COLO829 (cell line): ENCODE measurements around the gene CSNK1G2.

Experiments
- DNase-seq: peaks from one replicate; pipeline ENCODE4 v3.0.0; 2012; ENCODE audit warnings: low spot score

The CSNK1G2 gene

DNA sequence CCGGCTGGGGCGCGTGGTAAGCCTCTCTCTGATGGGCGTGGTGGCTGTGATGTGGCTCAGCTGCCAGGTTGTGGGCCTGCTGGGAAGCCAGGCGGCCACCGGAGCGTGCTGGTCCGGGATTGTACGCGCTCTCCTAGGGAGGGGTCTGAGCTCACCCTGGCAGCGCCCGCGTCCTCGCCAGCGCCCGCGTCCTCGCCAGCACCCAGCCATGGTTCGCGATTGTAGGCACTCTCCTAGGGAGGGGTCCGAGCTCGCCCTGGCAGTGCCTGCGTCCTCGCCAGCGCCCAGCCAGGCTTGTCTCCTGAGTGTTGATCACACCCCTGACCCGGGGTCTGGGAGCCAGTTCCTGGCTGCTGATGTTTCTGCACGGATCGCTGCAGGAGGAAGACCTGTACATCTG, 22.0 kb upstream of the CSNK1G2 start:
- no peak for DNase-seq

DNA sequence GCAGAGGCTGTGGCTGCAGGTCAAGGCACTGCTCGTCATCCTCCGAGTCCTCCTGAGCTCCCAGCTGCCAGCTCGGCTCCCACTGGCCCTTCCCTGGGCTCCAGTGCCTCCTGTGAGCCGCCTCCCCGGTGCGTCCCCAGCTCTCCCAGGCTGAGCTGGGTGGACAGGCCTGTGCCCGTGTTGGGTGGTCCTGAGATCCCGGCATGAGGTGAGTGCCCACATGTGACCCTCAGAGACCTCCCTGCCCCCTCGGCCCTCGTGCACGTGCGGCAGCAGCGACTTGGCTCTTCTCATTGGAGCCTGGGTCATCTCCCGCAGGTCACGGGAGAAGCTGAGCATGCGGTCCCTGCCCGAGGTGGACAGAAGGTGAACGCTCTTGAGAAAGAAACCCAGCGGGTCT, 20.3 kb upstream of the CSNK1G2 start:
- no peak for DNase-seq

DNA sequence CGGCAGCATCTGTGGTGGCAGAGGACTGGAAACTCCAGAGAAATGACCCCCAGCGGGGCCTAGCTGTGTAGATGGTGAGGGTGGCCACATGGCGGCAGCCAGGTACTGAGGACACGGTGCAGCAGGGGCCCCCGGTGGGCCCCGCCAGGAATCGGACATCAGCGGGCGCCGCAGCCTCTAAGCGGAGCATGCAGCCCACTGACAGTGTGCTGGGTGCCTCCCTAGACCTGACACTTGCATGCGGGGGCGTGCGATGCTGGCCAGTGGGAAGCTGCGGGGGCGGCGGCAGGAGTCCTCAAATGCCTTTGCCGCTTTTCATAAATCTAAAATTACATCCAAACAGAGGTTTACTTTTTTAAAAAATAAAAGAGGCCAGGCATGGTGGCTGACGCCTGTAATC, 19.6 kb upstream of the CSNK1G2 start:
- DNase-seq = no peak

DNA sequence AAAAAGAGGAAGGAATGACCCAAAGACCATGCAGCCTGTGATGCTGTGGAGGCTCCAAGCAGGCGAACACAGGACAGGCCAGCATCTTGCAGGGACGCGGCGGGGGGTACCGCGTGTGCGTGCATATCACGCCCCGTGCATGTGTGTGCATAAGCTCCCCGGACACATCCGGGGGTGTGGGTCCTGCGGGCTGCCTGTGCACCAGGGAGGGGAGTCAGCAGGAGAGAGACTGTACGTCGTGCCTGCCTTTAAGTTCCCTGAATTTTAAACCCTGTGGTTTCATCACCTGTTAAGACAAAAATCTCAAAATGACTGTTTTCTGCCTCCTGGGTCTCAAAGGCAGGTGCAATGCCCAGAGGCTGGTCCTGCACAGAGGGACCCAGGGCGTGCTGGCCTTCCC, 19.1 kb upstream of the CSNK1G2 start:
- DNase-seq = no peak

DNA sequence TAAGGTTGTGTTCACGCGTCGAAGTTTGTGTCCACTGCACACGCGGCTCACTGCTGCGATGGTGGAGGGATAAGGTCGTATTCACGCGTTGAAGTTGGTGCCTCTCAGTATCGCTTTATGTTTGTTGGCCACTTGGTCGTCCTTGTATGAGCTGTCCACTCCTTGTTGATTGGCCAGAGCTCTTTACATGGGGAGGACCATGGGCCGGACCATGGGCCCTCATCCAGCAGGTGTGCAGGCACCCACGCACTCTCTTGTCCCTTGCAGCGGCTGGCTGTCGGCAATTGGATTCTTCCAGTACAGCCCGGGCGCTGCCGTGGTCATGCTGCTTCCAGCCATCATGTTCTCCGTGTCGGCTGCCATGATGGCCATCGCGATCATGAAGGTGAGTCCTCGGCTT, 18.2 kb upstream of the CSNK1G2 start:
- no peak for DNase-seq

DNA sequence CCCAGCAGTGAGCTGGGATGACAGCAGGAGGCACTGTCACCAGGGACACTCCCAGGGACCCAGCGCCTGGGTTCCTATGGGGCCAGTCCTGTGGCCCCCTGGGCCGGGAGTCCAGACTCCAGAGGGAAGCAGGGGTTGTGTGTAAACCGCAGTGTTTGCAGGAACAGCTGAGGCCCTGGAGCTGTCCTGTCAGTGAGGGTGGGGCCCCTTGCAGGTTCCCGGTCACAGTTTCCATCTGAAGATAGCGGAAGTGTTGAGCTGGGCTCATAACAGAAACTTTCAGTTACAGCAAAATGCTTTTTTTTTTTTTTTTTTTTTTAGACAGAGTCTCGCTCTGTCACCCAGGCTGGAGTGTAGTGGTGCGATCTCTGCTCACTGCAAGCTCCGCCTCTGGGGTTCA, 17.7 kb upstream of the CSNK1G2 start:
- DNase-seq = no peak

DNA sequence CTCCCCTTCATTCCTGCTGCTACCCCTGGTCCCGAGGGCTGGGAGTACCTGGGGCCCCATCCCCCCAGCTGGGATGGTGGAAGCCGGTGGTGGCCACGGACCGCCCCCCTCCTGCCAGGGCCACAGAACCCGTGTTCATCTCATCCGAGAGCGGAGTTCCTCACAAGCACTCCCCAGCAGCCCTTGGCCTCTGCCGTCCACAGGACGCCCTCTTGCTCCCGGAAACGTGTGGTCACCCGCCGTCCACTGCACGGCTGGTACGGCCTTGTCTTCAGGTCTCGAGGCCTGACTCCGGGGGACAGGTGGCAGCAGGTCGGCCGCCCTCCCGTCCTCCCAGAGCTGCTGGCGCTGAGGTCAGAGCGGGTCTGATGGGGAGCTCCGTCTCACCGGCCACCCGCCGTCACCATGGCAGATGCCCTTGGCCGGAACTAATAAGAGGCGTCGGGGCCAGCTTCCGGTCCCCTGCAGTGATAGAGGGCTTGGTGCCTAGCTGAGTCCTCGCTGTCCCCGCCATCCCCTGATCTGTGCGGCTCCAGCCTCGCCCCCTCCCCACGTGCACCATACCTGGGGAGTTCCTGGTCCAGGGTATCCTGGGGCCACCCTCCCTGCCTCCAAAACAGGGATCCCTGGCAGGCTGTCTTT, 16.5 kb upstream of the CSNK1G2 start:
- no peak for DNase-seq

DNA sequence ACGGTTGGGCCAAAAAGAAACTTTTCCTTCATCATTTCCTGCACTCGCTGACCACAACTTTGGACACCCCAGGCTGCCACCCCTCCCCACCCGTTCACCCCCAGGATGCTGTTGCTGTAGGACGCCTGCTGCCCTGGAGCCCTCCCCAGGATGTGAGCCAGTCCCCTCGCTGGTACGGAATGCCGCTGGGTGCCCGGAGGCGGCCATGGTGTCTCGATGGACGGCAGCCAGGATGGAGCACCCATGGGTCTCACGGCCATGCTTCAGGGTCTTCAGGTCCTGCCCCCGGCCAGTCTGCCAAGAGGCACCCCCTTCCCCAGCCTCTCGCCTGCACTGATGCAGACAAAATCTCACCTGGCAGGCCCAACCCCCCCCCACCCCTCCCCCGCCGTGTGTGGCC, 15.4 kb upstream of the CSNK1G2 start:
- DNase-seq = no peak

DNA sequence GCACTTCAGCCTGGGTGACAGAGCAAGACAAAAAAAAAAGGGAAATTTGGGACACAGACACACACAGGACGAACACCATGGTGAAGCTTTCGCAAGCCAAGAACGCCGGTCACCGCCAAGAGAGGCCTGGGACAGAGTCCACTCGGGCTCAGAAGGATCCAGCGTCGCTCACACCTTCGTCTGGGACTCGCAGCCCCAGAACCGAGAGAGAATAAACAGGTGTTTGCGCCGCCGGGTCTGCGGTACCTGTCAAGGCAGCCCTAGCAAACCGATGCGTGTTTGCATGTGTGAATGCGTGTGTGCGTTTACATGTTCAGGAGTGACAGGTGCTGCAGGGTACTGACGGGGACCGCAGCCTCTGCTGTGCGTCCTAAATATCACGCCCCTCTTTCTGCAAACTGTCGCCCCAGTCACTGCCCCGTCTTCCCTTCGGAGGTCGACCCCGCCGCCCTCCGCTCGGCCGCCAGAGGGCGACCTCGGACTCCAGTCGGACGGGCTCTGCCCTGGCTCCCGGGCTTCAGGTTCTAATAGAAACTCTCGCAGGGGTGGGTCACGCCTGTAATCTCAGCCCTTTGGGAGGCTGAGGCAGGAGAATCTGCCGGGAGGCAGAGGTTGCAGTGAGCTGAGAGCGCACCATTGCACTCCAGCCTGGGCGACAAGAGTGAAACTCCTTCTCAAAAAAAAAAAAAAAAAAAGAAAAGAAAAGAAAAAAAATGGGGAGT, 11.8 kb upstream of the CSNK1G2 start:
- peak; percentile 79 for DNase-seq

DNA sequence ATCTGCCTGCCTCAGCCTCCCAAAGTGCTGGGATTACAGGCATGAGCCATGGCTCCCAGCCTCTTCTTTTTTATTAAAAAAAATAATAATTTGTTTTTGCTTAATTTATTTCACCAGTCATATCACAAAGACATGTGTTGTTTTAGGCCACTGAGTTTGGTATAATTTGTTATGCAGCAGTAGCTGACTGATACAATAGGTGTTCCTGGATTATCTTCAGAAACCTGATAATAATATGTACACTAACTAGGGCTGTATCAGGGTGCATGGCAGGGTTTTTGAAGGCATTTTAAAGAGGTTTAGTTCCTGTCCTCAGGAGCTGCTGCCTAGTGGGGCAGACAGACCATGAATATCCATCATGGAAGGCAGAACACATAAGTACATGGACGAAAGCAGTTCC, 9.5 kb upstream of the CSNK1G2 start:
- no peak for DNase-seq

DNA sequence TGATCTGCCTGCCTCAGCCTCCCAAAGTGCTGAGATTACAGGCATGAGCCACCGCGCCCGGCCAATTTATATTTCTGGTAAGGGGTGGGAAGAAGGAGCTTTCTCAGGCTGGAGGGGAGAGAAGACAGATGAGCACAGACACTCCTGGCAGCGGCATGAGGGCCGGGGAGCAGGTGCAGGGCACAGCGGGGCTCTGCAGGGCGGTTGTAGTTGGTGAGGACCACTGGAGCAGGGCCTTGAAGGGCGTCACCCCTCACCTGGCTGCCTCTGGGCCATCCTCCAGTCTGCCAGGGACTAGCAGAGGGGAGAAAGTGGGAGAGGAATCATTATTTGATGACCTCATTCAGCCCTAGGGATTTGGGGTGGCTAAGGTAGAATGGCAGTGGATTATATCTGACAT, 8.6 kb upstream of the CSNK1G2 start:
- no peak for DNase-seq

DNA sequence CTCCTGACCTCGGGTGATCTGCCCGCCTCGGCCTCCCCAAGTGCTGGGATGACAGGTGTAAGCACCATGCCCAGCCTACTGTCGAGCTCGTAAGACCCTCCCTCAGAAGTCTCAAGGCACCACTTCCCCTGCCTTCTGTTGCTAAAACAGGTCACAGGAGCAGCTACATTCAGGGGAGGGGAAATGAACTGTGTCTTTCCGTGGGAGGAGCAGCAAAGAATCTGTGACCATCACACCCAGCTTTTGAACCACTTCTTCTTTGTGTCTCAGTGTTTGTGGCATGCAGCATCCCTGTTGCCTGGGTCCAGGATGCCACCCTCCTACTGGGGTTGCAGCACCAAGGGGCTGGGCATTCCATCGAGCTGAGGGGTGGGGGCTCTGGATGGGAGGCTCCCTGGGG, 7.7 kb upstream of the CSNK1G2 start:
- DNase-seq = no peak

DNA sequence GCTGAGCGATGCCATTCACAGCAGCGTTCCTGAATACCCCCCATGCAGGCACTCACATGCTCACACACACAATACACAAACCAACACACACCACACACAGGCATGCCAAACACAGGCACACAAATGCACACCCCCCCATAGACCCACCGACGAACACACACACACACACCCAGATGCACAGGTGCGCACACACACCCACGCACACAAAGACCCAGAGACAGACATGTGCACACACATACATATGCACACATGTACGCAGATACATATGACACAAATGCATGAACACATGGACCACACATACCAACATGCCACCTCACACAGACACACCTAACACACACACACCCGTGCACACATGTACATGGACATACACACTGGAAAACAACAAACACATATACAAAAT, 7.0 kb upstream of the CSNK1G2 start:
- DNase-seq = no peak

DNA sequence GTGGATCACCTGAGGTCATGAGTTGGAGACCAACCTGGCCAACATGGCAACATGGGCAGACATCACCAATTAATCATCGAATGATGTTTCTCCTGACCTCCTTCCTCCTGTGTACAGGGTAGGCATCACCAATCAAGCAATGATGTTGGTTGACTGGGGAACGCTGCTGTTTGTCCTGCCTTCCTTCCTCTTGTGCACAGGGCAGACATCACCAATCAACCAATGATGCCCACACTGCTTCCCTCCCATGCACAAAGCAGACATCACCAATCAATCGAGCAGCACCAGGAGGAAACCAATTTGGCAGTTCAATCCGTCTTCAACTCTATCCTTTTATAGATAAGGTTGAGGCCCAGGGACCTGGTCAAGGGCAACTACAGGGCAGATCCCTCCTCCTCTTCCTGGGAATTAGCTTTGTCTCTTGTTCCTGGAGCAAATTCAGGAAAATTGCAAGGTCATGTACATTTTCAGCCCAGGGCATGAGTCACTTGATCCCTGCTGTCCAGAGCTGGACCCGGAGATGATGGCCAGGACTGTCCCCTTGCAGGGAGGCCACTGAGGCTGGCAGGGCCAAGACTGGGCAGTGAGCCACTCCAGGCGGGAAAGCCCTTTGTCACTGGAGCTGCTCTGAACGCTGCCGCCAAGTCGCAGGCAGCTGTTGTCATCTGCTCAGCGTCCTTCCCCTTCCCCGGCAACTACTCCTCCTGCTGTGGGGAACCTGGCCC, 5.3 kb upstream of the CSNK1G2 start:
- no peak for DNase-seq

DNA sequence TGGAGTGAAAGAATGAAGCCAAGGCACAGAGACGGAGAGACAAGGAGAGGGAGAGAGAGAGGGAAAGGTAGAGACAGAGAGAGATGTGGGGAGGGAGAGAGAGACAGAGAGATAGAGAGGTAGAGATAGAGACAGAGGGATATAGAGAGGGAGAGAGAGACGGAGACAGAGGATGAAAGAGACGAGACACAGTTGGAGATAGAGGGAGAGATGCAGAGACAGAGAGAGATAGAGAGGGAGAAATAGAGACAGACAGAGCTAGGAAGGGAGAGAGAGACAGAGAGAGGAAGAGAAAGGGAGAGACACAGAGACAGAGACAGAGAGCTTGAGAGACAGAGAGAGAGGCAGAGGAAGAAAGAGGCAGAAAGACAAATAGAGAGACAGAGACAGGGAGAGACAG, 4.5 kb upstream of the CSNK1G2 start:
- DNase-seq = no peak

DNA sequence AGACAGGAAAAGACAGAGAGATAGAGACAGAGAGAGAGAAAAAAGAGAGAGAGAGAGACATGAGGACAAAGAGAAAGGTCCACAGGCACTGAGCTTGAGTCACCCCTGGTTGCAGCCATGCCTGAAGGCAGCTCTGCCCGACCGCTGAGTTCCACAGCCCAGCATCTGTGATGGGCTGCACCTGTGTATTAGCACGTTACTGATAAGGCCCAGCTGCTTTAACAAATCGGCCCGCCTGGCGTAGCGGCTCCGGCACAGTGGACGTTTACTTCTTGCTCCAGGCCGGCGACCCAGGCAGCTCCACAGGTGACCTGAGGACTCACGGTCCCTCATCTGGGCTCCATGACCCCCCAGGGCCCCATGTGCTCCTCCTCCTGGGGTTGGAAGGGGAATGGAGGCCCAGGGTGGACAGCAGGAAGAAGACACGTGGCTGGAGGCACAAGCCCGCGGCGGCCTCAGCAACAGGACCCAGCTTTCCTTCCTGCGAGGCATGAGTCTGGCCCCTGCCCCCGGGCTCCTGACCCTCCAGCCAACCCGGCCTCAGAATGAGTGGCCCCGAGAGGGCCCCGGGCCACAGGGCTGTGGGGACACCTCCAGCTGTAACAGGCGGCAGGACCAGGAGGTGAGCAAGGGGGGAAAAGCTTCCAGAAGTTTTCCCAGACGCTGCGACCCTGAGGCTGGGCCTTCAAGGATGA, 3.9 kb upstream of the CSNK1G2 start:
- DNase-seq = no peak

DNA sequence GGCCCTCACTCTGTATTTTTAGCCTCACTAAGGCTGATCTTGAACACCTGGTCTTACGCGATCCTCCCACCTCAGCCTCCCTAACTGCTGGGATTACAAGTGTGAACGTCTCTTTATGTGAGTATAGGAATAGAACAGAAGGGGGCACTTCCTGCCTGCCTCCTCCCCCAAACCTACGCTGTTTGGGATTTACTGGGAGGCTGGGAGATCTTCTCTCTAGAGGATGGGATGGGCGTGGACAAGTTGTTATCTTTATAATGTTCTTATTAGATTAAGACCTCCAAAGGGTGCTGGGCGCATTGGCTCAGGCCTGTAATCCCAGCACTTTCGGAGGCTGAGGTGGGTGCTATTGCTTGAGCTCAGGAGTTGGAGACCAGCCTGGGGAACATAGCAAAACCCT, 2.9 kb upstream of the CSNK1G2 start:
- no peak for DNase-seq

DNA sequence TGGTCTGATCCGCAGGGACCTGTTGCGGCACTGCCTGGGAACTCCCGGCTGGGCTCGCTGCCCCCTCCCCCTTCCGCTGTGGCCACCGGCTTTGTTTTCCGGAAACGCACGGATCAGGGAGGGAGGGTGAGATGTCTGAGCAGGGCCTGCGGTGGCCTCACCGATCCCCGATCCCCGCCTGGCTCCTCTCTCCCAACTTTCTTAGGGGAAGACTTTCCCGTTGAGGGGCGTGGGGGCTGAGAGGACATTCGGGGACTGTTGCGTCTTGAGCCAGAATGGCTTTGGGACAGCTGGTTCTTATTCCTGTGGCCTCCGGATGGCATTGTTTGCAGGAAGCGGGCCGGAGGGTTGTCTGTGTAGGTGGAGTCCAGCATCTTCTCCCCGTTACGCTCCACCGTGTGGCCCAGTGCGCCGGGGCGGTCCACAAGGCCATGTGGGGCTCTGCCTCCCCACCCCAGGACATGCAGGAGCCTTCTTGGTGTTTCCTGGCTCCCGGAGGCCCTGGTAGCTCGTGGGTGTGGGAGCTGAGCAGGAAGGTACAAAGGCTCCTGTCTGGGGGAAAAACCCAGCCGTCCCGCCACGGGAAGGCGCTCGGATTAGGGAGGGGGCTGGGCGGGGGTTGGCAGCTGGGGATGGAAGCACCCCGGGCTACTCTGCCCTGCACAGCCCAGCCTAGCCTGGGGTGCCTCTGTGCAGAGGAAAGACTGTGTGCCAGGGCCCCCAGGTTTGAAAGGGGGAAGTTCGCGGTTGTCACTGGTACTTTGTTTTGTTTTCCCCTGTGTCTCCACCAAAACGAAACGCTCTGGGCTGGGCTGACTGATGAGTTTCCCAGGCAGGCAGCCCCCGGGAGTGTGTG, 1.3 kb downstream of the CSNK1G2 start:
- DNase-seq = peak; percentile 53

DNA sequence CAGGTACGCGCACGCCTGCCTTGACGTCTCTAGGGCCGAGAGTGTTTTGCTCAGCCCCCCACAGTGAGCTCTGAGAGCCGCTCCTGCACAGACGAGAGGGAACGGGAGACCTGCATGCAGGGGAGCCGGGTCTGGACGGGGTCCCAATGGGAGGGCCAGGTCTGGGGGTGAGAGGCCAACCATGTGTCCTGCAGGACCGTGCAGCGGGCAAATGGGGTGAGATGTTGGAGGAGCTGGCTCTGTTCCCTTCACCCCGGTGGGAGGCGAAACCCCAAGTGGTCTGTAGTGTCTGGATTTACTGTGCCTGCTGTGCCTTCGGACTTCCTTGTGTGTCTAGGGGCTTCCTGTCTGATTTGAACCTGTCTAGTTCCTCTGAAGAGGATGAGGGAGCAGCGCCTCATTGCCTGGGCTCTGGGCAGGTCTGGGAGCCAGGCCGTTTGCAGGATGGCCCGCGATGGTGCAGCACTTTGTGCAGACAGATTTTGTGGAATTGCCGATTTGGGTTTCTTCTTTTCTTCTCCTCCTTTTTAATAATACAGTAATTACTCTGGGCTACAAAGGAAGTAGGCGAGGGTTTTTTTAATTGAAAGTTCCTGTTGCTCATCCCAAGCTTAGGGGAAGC, 2.1 kb downstream of the CSNK1G2 start:
- DNase-seq = no peak

DNA sequence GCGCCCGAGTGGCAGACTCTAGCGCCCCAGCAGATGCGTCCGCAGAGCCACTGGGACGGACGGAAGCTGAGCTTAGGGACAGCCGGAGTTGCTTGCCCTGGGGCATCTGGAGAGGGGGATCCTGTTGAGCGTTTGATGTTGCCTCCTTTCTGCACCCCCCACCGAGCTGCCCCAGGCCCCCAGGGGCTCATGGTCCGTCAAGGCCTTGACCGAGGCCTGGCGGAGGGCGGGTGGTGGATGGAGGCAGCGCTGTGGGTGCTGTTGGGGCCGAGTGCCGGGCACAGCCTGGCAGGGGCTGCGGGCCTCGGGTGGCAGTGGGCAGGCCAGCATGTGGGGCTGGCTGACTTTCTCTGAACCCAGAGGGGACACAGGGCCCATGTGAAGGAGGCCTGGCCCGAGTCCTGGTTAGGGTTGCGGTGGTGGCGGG, 2.7 kb downstream of the CSNK1G2 start:
- DNase-seq = no peak
